Measurements from ENCODE around the gene DNAI7. TPM values are rescaled to one million over a fixed set of nuclear protein-coding genes. Genes with fewer than 3 reads are reported as not detected.

Gene DNAI7
- total RNA-seq, 4 donors from 2014 or later: 5.1 to 9.2 (median 6.9) TPM

DNA sequence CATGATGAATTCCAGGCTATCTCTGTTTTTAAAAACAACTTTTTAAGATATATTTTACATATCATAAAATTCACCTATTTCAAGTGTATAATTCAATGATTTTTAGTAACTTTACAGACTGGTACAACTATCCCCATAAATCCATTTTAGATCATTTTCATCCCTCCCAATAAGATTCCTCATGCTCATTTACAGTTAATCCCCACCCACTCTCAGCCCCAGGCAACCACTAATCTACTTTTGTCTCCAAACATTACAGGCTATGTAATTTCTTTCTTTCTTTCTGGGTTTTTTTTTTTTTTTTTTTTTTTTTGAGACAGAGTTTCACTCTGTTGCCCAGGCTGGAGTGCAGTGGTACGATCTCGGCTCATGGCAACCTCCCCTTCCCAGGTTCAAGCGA, 81.3 kb downstream of the DNAI7 start:
- Histone ChIP-seq H3K9me3 (no peaks in the 10 kb centered on the region), H3K27me3 (no peaks in the 10 kb centered on the region), H3K4me1 (no peaks in the 10 kb centered on the region), H3K27ac (no peak overlapping the region), H3K36me3 (no peaks in the 10 kb centered on the region), H3K4me3 (replicated peaks in 1 of 3) (no peak overlapping the region)
- no peak for DNase-seq
- 83 to 99% methylated on average over 3 of the region's 3 CpGs for WGBS, 2 donors
- intact Hi-C loops (cut with DNase I): no loop called here
- TF ChIP-seq POLR2A (IDR thresholded peaks at IDR 0.05) (no peak), CTCF (IDR thresholded peaks at IDR 0.05) (no peak)

GRCh38 chr12:25110260-25110659, 84.7 kb downstream of the DNAI7 start:
- no peak for DNase-seq
- no peaks in the 10 kb centered on the region for H3K9me3 ChIP-seq
- no peaks in the 10 kb centered on the region for H3K27me3 ChIP-seq
- no peaks in the 10 kb centered on the region for H3K4me1 ChIP-seq
- no peaks in the 10 kb centered on the region for H3K36me3 ChIP-seq
- 91 to 93% methylated on average over 6 of the region's 6 CpGs for WGBS, 2 donors
- TF ChIP-seq CTCF (IDR thresholded peaks at IDR 0.05) (no peak), POLR2A (IDR thresholded peaks at IDR 0.05) (no peak)
- intact Hi-C loops (cut with DNase I): no loop called here
- no peak overlapping the region for H3K4me3 ChIP-seq (replicated peaks in 1 of 3)
- H3K27ac ChIP-seq: no peak overlapping the region

DNA sequence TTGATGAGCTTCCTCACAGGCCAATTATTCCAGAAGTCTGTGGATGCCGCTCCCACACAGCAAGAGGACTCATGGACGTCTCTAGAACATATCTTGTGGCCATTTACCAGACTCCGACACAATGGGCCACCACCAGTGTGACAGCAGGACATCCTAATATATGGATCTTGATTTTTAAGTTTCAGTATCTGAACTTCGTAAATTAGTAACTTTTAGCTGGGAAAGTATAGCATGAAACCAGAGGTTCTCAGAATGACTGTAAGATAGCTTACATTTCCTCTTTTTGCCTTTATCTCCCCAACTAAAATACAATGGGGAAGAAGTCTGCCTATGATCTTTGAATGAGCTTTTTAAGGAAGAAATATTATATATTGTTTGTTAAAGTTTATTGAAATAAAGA, 87.0 kb downstream of the DNAI7 start:
- intact Hi-C loops (cut with DNase I): no loop called here
- H3K27ac ChIP-seq: no peak overlapping the region
- WGBS, 2 donors: 92 to 93% methylated on average over 4 of the region's 4 CpGs
- no peaks in the 10 kb centered on the region for H3K4me1 ChIP-seq
- DNase-seq: no peak
- no peak for TF ChIP-seq CTCF (IDR thresholded peaks at IDR 0.05)
- no peak for TF ChIP-seq POLR2A (IDR thresholded peaks at IDR 0.05)
- no peaks in the 10 kb centered on the region for H3K36me3 ChIP-seq
- no peaks in the 10 kb centered on the region for H3K9me3 ChIP-seq
- no peaks in the 10 kb centered on the region for H3K27me3 ChIP-seq
- no peak overlapping the region for H3K4me3 ChIP-seq (replicated peaks in 1 of 3)

DNA sequence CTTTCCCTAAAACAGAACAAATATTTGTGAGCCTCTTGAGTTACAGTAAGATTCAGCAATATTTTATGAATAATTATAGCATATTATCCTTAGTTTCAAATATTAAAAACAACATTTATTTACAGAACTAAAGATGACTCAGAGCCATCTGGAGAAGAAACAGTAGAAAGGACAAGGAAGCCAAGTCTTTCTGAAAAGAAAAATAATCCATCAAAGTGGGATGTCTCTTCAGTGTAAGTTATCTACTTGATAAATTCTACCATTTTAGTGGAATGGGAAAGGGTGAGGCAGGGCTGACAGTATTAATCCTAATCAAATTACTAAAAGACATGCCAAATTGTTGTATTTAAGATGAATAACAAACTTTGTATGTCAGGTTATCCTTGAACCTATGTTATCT, 88.1 kb downstream of the DNAI7 start:
- intact Hi-C loops (cut with DNase I): no loop called here
- TF ChIP-seq POLR2A (IDR thresholded peaks at IDR 0.05) (no peak), CTCF (IDR thresholded peaks at IDR 0.05) (no peak)
- no peaks in the 10 kb centered on the region for H3K36me3 ChIP-seq
- H3K9me3 ChIP-seq: no peaks in the 10 kb centered on the region
- no peaks in the 10 kb centered on the region for H3K4me1 ChIP-seq
- no peaks in the 10 kb centered on the region for H3K27me3 ChIP-seq
- H3K4me3 ChIP-seq (replicated peaks in 1 of 3): no peak overlapping the region
- DNase-seq: no peak
- no peak overlapping the region for H3K27ac ChIP-seq

GRCh38 chr12:25102402-25102801, 92.6 kb downstream of the DNAI7 start:
- no peak for DNase-seq
- no peaks in the 10 kb centered on the region for H3K36me3 ChIP-seq
- intact Hi-C loops (cut with DNase I): no loop called here
- no peaks in the 10 kb centered on the region for H3K27me3 ChIP-seq
- H3K4me3 ChIP-seq (replicated peaks in 1 of 3): no peak overlapping the region
- H3K27ac ChIP-seq: no peak overlapping the region
- H3K4me1 ChIP-seq: no peaks in the 10 kb centered on the region
- no peaks in the 10 kb centered on the region for H3K9me3 ChIP-seq
- 80 to 92% methylated on average over 4 of the region's 4 CpGs for WGBS, 2 donors
- TF ChIP-seq CTCF (IDR thresholded peaks at IDR 0.05): no peak
- TF ChIP-seq POLR2A (IDR thresholded peaks at IDR 0.05): no peak
